ENCODE measurements around the gene WFDC11.
"Not testable (repeated sequence)": the region's sequence is repeated elsewhere in the genome, so short reads cannot be mapped to it uniquely, and the experiment has no call there.

Gene WFDC11

GRCh38 chr20:45670139-45670538 is at the start of gene WFDC11:
WFDC11 (minus strand) TSS chr20:45670239; CDS start chr20:45650600, 19,639 bp downstream.
- DNase-seq: no peak
- intact Hi-C loops (cut with DNase I): no loop called here

- DNase-seq; intact Hi-C loops (cut with DNase I): not testable (repeated sequence)
Observed at GRCh38 chr20:45716141-45716688, 46.2 kb upstream of the WFDC11 start.

GRCh38 chr20:45704969-45705637 is 35.1 kb upstream of the WFDC11 start, which contains the start of gene WFDC10B:
WFDC10B (minus strand) TSS chr20:45705019; CDS start chr20:45685992, 19,027 bp downstream.
- no peak for DNase-seq

GRCh38 chr20:45701873-45702272 is 31.8 kb upstream of the WFDC11 start, which contains the start of gene WFDC13:
WFDC13 (plus strand) TSS chr20:45702038; CDS start chr20:45702124, 86 bp downstream.
- intact Hi-C loops (cut with DNase I): no loop called here

More at GRCh38 chr20:45704969-45705637, 35.1 kb upstream of the WFDC11 start, which contains the start of gene WFDC10B:
- intact Hi-C loops (cut with DNase I): no loop called here

GRCh38 chr20:45701104-45701503 is 31.1 kb upstream of the WFDC11 start:
- no peak for DNase-seq
- intact Hi-C loops (cut with DNase I): no loop called here

More at GRCh38 chr20:45701873-45702272, 31.8 kb upstream of the WFDC11 start, which contains the start of gene WFDC13:
- no peak for DNase-seq

GRCh38 chr20:45695496-45695895 is 25.5 kb upstream of the WFDC11 start:
- DNase-seq: no peak
- intact Hi-C loops (cut with DNase I): no loop called here

- peak in 1 of 10 donors; percentile 52 for DNase-seq
- intact Hi-C loops (cut with DNase I): not testable (repeated sequence)
Observed at GRCh38 chr20:45693346-45693745, 23.3 kb upstream of the WFDC11 start.

- intact Hi-C loops (cut with DNase I): no loop called here
- peak in 1 of 10 donors; percentile 52 for DNase-seq
Observed at GRCh38 chr20:45685896-45686295, 15.9 kb upstream of the WFDC11 start.

GRCh38 chr20:45679650-45680049 is 9.6 kb upstream of the WFDC11 start:
- intact Hi-C loops (cut with DNase I): no loop called here

GRCh38 chr20:45672765-45673164 is 2.7 kb upstream of the WFDC11 start:
- no peak for DNase-seq
- intact Hi-C loops (cut with DNase I): no loop called here

More at GRCh38 chr20:45679650-45680049, 9.6 kb upstream of the WFDC11 start:
- no peak for DNase-seq

- DNase-seq; intact Hi-C loops (cut with DNase I): not testable (repeated sequence)
Observed at GRCh38 chr20:45657038-45657437, 13.0 kb downstream of the WFDC11 start.

- peak in 1 of 10 donors; percentile 35 for DNase-seq
- intact Hi-C loops (cut with DNase I): not testable (repeated sequence)
Observed at GRCh38 chr20:45651726-45652125, 18.3 kb downstream of the WFDC11 start.

- intact Hi-C loops (cut with DNase I): no loop called here
- no peak for DNase-seq
Observed at GRCh38 chr20:45649312-45649863, 20.7 kb downstream of the WFDC11 start.

- DNase-seq: peak in 1 of 10 donors; percentile 63
- intact Hi-C loops (cut with DNase I): no loop called here
Observed at GRCh38 chr20:45647441-45648050, 22.5 kb downstream of the WFDC11 start.

GRCh38 chr20:45646875-45647274 is 23.2 kb downstream of the WFDC11 start:
- no peak for DNase-seq
- intact Hi-C loops (cut with DNase I): no loop called here

- intact Hi-C loops (cut with DNase I): not testable (repeated sequence)
- peak in 1 of 10 donors; percentile 63 for DNase-seq
Observed at GRCh38 chr20:45645869-45646268, 24.2 kb downstream of the WFDC11 start.

GRCh38 chr20:45641076-45641475 is 29.0 kb downstream of the WFDC11 start:
- intact Hi-C loops (cut with DNase I); DNase-seq: not testable (repeated sequence)

- intact Hi-C loops (cut with DNase I): no loop called here
- DNase-seq: no peak
Observed at GRCh38 chr20:45639687-45640086, 30.4 kb downstream of the WFDC11 start.

GRCh38 chr20:45636513-45636912 is 33.5 kb downstream of the WFDC11 start:
- DNase-seq: no peak
- intact Hi-C loops (cut with DNase I): no loop called here

GRCh38 chr20:45631184-45631583 is 38.9 kb downstream of the WFDC11 start, which contains the start of gene WFDC9:
WFDC9 (minus strand) TSS chr20:45631284; CDS start chr20:45610181, 21,103 bp downstream.
- intact Hi-C loops (cut with DNase I): no loop called here
- peak in 1 of 10 donors; percentile 59 for DNase-seq

GRCh38 chr20:45630371-45630770 is 39.7 kb downstream of the WFDC11 start:
- intact Hi-C loops (cut with DNase I): no loop called here
- no peak for DNase-seq

Data from posterior cingulate gyrus (tissue), 11 donors.